Retinal pigment epithelial cell (primary cell): ENCODE data around the gene GNA12.

ENCODE experiments used
- DNase-seq: peaks from one replicate; pipeline ENCODE4 v3.0.0-alpha.2; 2010; ENCODE audit warnings: low read depth
- H3K4me3 ChIP-seq: 2 replicates; pipeline ENCODE4 v1.5.1; 2011; ENCODE audit warnings: mild to moderate bottlenecking, low read length, control low read depth, moderate library complexity
- TF ChIP-seq, protein P1 (sequence below): conservative IDR thresholded peaks from 2 replicates; pipeline ENCODE4 v1.5.1; 2011; ENCODE audit warnings: low read depth, low read length, control low read depth, inconsistent platforms

GNA12 gene

DNA sequence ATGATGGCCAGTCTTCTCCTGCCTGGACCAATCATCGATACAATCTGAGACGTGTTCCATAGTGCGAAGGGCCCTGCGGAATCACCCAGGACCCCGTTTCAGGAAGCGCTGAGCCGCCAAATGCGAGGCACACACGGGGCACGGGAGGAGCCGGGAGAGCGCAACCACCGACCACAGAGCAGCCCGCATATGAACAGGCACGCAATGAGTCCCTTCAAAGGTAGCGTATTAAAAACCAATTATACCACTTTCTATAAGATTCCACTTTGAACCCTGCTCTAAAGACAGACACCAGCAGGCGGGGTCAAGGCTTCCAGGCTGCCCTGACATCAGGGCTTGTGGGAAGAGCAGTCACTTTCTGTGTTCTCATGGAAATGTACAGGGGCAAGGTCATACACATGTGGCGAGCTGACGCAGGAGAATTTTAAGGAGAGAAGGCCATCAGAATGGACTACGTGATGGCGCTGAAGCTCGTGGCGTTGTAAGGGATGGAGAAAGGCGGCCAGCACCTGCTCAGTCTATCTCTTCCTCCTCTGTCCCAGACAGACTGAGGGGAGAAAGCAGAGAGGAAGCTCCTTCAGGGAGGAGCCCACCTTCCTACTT lies 109.9 kb downstream of the GNA12 start:
- TF ChIP-seq, protein P1, sequence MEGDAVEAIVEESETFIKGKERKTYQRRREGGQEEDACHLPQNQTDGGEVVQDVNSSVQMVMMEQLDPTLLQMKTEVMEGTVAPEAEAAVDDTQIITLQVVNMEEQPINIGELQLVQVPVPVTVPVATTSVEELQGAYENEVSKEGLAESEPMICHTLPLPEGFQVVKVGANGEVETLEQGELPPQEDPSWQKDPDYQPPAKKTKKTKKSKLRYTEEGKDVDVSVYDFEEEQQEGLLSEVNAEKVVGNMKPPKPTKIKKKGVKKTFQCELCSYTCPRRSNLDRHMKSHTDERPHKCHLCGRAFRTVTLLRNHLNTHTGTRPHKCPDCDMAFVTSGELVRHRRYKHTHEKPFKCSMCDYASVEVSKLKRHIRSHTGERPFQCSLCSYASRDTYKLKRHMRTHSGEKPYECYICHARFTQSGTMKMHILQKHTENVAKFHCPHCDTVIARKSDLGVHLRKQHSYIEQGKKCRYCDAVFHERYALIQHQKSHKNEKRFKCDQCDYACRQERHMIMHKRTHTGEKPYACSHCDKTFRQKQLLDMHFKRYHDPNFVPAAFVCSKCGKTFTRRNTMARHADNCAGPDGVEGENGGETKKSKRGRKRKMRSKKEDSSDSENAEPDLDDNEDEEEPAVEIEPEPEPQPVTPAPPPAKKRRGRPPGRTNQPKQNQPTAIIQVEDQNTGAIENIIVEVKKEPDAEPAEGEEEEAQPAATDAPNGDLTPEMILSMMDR, result no peak
- H3K4me3 ChIP-seq, result no peak overlapping the region
- DNase-seq, result no peak

DNA sequence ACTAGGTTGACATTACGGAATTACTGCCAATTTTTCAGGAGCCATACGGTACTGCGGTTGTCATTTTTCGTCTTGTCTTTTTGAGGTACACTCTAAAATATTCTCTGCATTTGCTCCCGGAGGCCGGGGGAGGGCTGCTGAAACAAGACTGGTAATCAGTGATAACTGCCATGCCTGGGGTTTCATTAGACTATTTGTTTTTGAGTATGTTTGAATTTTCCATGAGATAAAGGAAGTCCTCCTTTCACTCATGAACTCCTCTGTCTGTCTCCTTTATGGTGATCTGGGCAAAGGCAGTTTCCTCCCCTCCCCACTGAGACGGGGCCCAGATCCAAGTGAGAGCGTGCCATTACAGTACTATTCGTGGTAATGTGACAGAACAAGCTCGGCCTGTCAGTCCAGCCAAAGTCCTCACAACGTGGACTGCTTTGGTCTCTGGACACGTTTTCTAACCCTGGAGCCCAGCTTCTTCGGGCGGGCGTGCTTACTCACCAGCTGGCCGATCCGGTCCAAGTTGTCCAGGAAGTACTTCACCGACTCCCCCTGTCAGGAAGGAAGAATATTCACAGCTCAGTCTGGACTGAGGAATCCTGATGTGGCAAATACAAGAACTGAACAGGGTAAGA lies 111.0 kb downstream of the GNA12 start:
- no peak overlapping the region for H3K4me3 ChIP-seq
- TF ChIP-seq, protein P1, result no peak
- DNase-seq, result no peak

DNA sequence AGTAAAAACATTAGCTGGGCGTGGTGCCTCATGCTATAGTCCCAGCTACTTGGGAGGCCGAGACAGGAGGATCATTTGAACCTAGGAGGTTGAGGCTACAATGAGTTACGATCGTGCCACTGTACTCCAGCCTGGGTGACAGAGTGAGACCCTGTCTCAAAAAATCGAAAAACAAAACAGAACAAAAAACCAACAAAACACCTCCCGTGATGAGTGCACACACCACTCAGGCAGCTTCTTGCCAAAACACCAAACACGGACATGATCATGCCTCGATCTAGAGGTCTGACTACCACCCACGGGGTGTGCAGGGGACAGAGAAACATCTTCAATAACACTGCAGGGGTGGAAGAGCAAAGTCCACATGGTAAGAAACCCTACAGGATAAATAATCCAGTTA lies 111.7 kb downstream of the GNA12 start:
- no peak for DNase-seq
- TF ChIP-seq, protein P1, result no peak
- no peak overlapping the region for H3K4me3 ChIP-seq

DNA sequence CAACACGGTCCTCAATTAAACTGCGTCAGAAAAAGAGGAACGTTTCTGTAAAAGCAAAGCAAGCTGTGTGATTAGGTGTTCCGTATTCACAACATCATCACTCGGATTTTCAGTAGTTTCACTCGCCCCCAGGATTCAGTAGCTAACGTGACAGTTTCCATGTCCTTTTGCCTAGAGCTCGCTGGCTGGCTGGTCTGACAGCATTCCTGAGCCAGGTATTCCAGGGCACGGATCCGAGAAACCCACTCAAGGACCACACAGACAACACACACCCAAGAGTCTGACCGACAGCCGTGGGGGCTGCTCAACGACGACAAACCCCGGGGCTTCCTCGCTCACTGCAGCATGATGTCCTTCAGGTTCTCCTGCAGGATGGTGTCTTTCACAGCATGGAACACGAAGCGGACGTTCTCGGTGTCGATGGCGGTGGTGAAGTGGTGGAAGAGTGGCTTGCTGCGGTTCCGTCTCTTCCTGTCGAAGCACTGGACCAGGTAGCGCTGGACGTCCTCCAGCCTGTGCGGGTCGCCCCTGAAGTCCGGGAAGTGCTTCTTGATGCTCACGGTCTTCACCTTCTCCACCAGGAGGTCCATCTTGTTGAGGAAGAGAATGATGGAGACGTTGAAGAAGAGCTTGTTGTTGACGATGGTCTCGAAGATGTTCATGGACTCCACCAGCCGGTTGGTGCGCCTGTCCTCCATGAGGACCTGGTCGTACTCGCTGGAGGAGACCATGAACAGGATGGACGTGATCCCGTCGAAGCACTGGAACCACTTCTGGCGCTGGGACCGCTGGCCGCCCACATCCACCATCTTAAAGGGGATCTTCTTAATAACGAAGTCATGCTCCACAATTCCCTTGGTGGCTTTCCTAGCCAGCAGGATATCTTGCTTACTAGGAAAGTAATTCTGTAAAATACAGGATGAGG lies 113.0 kb downstream of the GNA12 start:
- H3K4me3 ChIP-seq, result no peak overlapping the region
- DNase-seq, result no peak
- TF ChIP-seq, protein P1, result no peak

DNA sequence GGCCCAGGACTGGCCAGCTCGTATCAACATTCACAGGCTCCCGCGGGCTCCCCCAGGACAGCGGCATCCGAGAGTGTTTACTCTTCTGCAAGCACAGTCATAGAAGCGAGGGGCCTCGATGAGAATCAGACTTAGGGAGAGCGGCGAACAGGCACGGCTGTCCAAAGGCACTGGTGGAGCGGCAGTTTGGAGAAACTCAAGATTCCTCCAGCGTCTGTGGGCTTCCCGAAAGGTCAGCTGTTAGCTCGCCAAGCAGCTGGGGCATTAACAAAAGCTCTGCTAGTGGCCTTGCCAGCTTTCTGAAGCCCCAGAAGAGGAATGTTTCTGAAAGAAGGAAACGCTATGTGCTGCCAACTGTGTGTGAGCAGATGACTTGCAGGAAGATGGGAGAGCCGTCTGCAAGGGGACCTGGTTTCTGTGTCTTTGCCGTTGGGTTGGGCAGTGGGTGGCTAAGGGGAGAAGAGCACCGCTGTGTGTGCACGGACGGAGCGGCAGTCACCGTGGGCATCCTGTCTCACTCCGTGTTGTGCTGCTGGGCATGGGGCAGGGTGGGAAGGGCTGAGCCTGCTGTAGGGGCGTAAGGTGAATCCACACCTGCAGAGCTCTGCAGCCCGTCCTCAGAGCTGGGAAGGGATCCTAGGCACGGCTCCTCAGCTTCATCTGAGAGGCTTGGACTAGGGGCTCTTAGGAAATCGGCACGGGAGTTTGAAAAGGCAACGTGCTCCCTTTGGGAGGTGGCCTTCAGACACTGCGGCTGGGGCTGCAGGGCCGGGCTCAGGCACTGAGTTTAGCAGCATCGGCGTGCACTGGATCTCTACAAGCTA lies 114.0 kb downstream of the GNA12 start:
- TF ChIP-seq, protein P1, result no peak
- DNase-seq, result no peak
- H3K4me3 ChIP-seq, result no peak overlapping the region

DNA sequence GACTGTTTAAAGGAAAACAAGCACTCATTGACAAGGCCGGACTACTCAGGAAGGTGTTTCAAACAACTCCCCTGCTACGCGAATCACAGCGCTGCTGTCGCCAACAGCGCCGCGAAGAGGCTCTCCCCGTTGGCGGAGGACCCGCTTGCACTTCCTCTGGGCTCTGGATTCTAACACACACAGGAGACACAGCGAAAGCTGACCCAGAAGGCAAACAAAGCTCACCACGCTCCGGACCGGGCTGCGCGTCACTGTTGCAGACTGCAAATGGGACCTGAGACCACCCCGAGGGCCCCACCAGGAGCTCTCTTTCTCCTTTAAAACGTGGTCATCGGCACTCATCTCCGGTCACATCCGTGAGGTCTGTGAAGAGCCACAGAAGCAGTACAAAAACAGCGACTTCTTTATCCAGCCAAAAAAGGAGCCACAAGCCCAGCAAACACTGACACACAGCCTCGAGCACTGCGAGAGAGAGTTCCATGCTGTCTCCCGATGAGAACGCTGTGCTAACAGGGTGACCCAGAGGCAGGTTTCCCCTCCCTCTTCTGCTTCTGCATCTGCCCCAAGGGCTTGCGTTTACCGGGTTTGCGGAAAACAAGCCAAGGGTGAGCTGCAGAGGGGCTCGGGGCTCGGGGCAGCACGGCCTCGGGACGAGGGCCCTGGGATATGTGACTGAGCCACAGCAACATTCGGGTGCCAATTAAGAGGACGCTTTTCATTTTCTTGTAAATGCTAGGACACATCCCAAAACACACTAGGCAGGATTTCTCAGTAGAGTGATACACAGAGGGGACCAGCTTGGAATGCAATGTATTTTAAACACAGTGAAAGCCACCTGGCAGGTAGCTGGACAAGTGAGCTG lies 114.8 kb downstream of the GNA12 start:
- DNase-seq, result no peak
- no peak overlapping the region for H3K4me3 ChIP-seq
- TF ChIP-seq, protein P1, result no peak
